Spleen (tissue), 11 donors: ENCODE measurements around the gene TSEN15. TPM values are rescaled to one million over a fixed set of nuclear protein-coding genes. Genes with fewer than 3 reads are reported as not detected.

ENCODE experiments used
- DNase-seq: peaks from one replicate; pipeline ENCODE4 v3.0.0-alpha.2; 2020
- H3K27ac ChIP-seq, 8 donors: fragments of 200-600 bp; sonication (generic) in 7 of 8; 1 replicate in 4 of 8; 2 replicates in 4 of 8; pipeline versions ENCODE4 v1.5.0 to v1.8.0; 2016 to 2021; ENCODE audit warnings: inconsistent platforms in 4 of 8, mild to moderate bottlenecking in 4 of 8, moderate library complexity in 1 of 8
- H3K27me3 ChIP-seq, 7 donors: fragments of 200-600 bp; sonication (generic) in 6 of 7; replicated peaks in 1 of 7; 1 replicate in 4 of 7; 2 replicates in 3 of 7; pipeline versions ENCODE4 v1.5.0 to v1.8.0; 2016 to 2021; ENCODE audit warnings: inconsistent platforms in 3 of 7, mild to moderate bottlenecking in 1 of 7
- H3K36me3 ChIP-seq, 6 donors: fragments of 200-600 bp; sonication (generic) in 5 of 6; 1 replicate in 4 of 6; 2 replicates in 2 of 6; pipeline versions ENCODE4 v1.5.0 to v1.8.0; 2016 to 2021; ENCODE audit warnings: inconsistent platforms in 2 of 6
- H3K4me1 ChIP-seq, 6 donors: fragments of 200-600 bp; sonication (generic) in 5 of 6; 1 replicate in 3 of 6; 2 replicates in 3 of 6; pipeline versions ENCODE4 v1.5.0 to v1.8.0; 2016 to 2021; ENCODE audit warnings: inconsistent platforms in 3 of 6
- H3K4me3 ChIP-seq, 8 donors: fragments of 200-600 bp; sonication (generic) in 7 of 8; 1 replicate in 4 of 8; 2 replicates in 4 of 8; pipeline versions ENCODE4 v1.5.0 to v1.8.0; 2016 to 2021; ENCODE audit warnings: inconsistent platforms in 4 of 8, mild to moderate bottlenecking in 4 of 8, moderate library complexity in 2 of 8
- H3K9me3 ChIP-seq, 8 donors: fragments of 200-600 bp; sonication (generic) in 7 of 8; 1 replicate in 4 of 8; 2 replicates in 4 of 8; pipeline versions ENCODE4 v1.5.0 to v1.8.0; 2016 to 2021; ENCODE audit warnings: inconsistent platforms in 4 of 8
- CTCF ChIP-seq, 11 experiments: fragments of 200-600 bp in 7 of 11; fragments of 450-650 bp in 4 of 11; sonication (generic) in 4 of 11; IDR thresholded peaks in 8 of 11; conservative IDR thresholded peaks in 3 of 11; 1 replicate in 7 of 11; 2 replicates in 4 of 11; pipeline versions ENCODE4 v1.4.0 to v1.8.0; 2016 to 2021; ENCODE audit warnings: antibody characterized with exemption in 11 of 11, inconsistent platforms in 4 of 11, mild to moderate bottlenecking in 1 of 11
- POLR2A ChIP-seq, 3 donors: fragments of 450-650 bp; IDR thresholded peaks; one replicate each; pipeline ENCODE4 v1.5.1; 2017; ENCODE audit warnings: antibody characterized with exemption in 3 of 3, mild to moderate bottlenecking in 1 of 3
- POLR2AphosphoS5 ChIP-seq, 3 donors: sonication (generic); formaldehyde crosslinking; IDR thresholded peaks; one replicate each; pipeline ENCODE4 v1.5.1; 2017; ENCODE audit warnings: antibody characterized with exemption in 3 of 3
- WGBS, 5 donors: extraction: QIAGEN DNeasy Blood & Tissue Kit in 3 of 5; methylation state at CpG; one replicate each; pipeline versions ENCODE4 v1.1.5 to v1.1.7; 2013 to 2018; 5-methylcytosine and 5-hydroxymethylcytosine counted together
- intact Hi-C: fragments of 100-400 bp; cut with DNase I; formaldehyde crosslinking; loops from one replicate; pipeline ENCODE4 v1.15.0; 2023; ENCODE audit warnings: low total_unique reads
- polyA plus RNA-seq, 3 donors: library from polyadenylated mRNA; stranded (reverse); fragments of 200-250 nt; gene quantifications; one replicate each; pipeline ENCODE4 v1.2.1, GENCODE V29; 2013
- total RNA-seq, 7 donors: library from RNA; depleted of rRNA in 3 of 7; stranded (reverse); fragments of >200 nt in 3 of 7; fragmentation: NEBNext Ultra II Directional in 4 of 7; extraction: Animal tissue kit (Norgen Biotek cat#: 25700) in 4 of 7; gene quantifications; one replicate each; pipeline versions ENCODE4 v1.1.0 to v1.2.1, GENCODE V29; 2016 to 2021
- donor health status: healthy with polysubstance abuse.
- donor health status: DM: no; HTN: no; CAD: no; lungs with moderate emphysema.
- donor health status: DM: no; HTN: no; CAD: no.
- donor health status: Bipolar disorder and iron deficiency.
- donor health status: healthy.
- donor health status: DM: no; HTN: no; CAD: no.
- donor health status: DM: yes; HTN: yes; CAD: no.

TSEN15 gene
- total and polyA plus RNA-seq, 10 donors: 14.7 to 47.7 (median 23.7) TPM

- DNase-seq: no peak
- whole genome bisulfite sequencing, 5 donors: 88 to 96% (median 91%) methylated on average over 2 of the region's 2 CpGs
- intact Hi-C loops: no loop called here
- Histone ChIP-seq H3K27me3 (peaks cover 0 to 8% (median 0%) of the 10 kb centered on the region in 7 donors), H3K9me3 (no peaks in the 10 kb centered on the region), H3K4me3 (no peak overlapping the region), H3K27ac (no peak overlapping the region), H3K36me3 (peaks cover 0 to 7% (median 2%) of the 10 kb centered on the region in 6 donors), H3K4me1 (peaks cover 11 to 43% (median 30%) of the 10 kb centered on the region in 6 donors)
- TF ChIP-seq POLR2AphosphoS5 (IDR thresholded peaks at IDR 0.05): no peak
- no peak for TF ChIP-seq POLR2A (IDR thresholded peaks at IDR 0.05)
- no peak for TF ChIP-seq CTCF (IDR thresholded peaks at IDR 0.05 in 8 of 11, conservative IDR thresholded peaks at IDR 0.05 in 3 of 11)
Observed at GRCh38 chr1:184049836-184050468, 1.6 kb upstream of the TSEN15 start.

GRCh38 chr1:184050636-184051035, 894 bp upstream of the TSEN15 start:
- peaks cover 0 to 14% (median 5%) of the 10 kb centered on the region in 6 donors for H3K36me3 ChIP-seq
- no peak for DNase-seq
- peaks cover 11 to 49% (median 30%) of the 10 kb centered on the region in 6 donors for H3K4me1 ChIP-seq
- H3K9me3 ChIP-seq: no peaks in the 10 kb centered on the region
- intact Hi-C loops: no loop called here
- H3K27me3 ChIP-seq: peaks cover 0 to 8% (median 0%) of the 10 kb centered on the region in 7 donors
- peak overlapping the region in 5 of 8 donors; percentile 87 to 98 (median 97) for H3K4me3 ChIP-seq
- H3K27ac ChIP-seq: peak overlapping the region in 4 of 8 donors; percentile 89 to 92 (median 90)
- TF ChIP-seq CTCF (IDR thresholded peaks at IDR 0.05 in 8 of 11, conservative IDR thresholded peaks at IDR 0.05 in 3 of 11): no peak
- TF ChIP-seq POLR2A (IDR thresholded peaks at IDR 0.05): no peak
- no peak for TF ChIP-seq POLR2AphosphoS5 (IDR thresholded peaks at IDR 0.05)

- Histone ChIP-seq H3K4me1 (peaks cover 11 to 49% (median 30%) of the 10 kb centered on the region in 6 donors), H3K36me3 (peaks cover 0 to 17% (median 5%) of the 10 kb centered on the region in 6 donors), H3K27ac (peak overlapping the region; percentile 62 to 92 (median 88)), H3K4me3 (peak overlapping the region; percentile 70 to 98 (median 94)), H3K9me3 (no peaks in the 10 kb centered on the region), H3K27me3 (peaks cover 0 to 8% (median 0%) of the 10 kb centered on the region in 7 donors)
- WGBS, 5 donors: 0 to 3% (median 2%) methylated on average over 6 of the region's 6 CpGs
- DNase-seq: no peak
- intact Hi-C loops: no loop called here
- TF ChIP-seq CTCF (IDR thresholded peaks at IDR 0.05 in 8 of 11, conservative IDR thresholded peaks at IDR 0.05 in 3 of 11): no peak
- TF ChIP-seq POLR2A (IDR thresholded peaks at IDR 0.05): no peak
Observed at GRCh38 chr1:184051138-184051484, 419 bp upstream of the TSEN15 start.

- H3K27me3 ChIP-seq: peaks cover 0 to 8% (median 0%) of the 10 kb centered on the region in 7 donors
- peaks cover 11 to 56% (median 31%) of the 10 kb centered on the region in 6 donors for H3K4me1 ChIP-seq
- DNase-seq: no peak
- intact Hi-C loops: no loop called here
- WGBS, 5 donors: 7 to 10% (median 9%) methylated on average over 7 of the region's 7 CpGs
- TF ChIP-seq POLR2AphosphoS5 (IDR thresholded peaks at IDR 0.05): no peak
- no peak for TF ChIP-seq POLR2A (IDR thresholded peaks at IDR 0.05)
- no peak for TF ChIP-seq CTCF (IDR thresholded peaks at IDR 0.05 in 8 of 11, conservative IDR thresholded peaks at IDR 0.05 in 3 of 11)
- H3K4me3 ChIP-seq: peak overlapping the region; percentile 70 to 98 (median 94)
- H3K27ac ChIP-seq: peak overlapping the region; percentile 62 to 92 (median 88)
- no peaks in the 10 kb centered on the region for H3K9me3 ChIP-seq
- H3K36me3 ChIP-seq: peaks cover 0 to 25% (median 5%) of the 10 kb centered on the region in 6 donors
Observed at GRCh38 chr1:184052194-184052559, 647 bp downstream of the TSEN15 start.
